HG03558 (cell line): Measurements from ENCODE around the gene WEE1.
"Not testable (repeated sequence)": the region's sequence is repeated elsewhere in the genome, so short reads cannot be mapped to it uniquely, and the experiment has no call there.

ENCODE experiments used
- ATAC-seq: cut with Tn5 transposase; IDR thresholded peaks from one replicate; pipeline ENCODE4 v1.9.1; 2021; ENCODE audit warnings: moderate number of reproducible peaks; ENCODE audit not compliant: unreplicated experiment; ENCODE audit errors: extremely low read depth

WEE1 gene

DNA sequence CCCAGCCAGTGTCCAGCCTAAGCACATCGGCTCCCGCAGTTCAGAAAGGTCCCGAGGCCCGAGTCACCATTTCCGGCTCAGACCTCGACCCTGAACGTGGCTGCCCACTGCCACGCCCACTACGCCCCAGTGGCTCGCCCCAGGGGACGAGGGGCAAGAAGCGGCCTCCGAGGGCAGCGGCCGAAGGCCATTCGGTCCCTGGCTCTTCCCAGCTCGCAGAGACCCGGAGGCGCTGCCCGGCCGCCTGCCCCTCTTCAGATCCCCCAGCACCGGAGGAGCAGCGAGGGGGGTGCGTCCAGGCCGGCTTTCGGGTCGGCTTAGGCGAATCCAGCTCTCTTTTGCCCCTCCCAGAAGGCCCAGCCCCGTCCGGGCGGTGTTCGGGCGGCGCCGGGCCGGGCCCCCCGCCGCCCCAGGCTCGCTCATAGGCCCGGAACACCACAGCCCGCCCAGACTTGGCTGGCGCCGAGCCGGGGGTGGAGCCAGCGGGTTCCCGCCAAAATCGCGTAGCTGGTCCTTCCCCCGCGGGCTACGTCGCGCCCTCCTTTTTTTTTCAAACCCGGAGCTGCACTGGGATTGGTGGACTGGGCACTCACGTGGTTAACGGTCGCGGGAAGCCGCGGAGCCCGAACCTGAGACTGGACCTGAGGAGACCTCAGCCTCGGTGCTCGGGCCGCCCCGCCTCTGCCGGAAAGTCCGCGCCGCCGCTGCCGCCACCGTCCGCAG is at the start of gene WEE1:
WEE1 (plus strand) TSS at position 619 of the 723 bp plus-strand sequence. CDS start 264 bp downstream, outside the sequence.
- ATAC-seq, result peak; percentile 66

DNA sequence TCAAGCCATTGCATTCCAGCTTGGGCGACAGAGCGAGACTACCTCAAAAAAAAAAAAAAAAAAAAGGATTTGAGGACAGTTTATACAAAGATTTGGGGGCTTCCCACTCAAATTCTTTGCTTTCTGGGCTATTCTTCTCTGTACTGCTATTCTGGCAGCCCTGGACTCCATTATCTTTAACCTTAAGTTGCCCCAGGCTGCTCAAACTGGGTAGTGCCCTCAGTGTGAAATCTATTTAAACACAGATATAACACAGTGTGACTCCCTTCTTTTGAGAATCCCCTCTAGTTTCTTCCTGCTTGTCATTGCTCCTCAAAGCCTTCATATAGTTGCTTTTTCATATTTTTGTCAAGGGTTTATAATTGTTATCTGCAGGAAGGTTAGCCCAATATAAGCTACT is 49.5 kb upstream of the WEE1 start:
- ATAC-seq, result no peak

DNA sequence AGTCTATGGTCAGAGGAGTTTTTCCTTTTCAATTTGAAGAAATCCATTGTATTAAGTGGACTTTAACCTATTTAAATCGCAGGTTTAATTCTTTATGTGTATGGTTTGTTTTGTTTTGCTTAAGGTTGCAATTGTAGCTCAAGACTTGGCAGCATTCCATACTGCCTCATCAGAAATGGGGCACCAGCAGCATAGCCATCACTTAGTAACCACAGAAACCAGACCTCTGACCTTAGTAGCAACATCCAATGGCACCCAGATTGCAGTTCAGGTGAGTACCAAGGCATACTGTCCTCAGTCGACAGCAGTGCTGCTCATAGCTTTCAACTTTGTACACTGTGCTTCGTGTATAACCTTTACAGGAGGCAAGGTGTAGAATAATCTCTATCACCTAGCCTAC is 48.4 kb upstream of the WEE1 start:
- no peak for ATAC-seq

DNA sequence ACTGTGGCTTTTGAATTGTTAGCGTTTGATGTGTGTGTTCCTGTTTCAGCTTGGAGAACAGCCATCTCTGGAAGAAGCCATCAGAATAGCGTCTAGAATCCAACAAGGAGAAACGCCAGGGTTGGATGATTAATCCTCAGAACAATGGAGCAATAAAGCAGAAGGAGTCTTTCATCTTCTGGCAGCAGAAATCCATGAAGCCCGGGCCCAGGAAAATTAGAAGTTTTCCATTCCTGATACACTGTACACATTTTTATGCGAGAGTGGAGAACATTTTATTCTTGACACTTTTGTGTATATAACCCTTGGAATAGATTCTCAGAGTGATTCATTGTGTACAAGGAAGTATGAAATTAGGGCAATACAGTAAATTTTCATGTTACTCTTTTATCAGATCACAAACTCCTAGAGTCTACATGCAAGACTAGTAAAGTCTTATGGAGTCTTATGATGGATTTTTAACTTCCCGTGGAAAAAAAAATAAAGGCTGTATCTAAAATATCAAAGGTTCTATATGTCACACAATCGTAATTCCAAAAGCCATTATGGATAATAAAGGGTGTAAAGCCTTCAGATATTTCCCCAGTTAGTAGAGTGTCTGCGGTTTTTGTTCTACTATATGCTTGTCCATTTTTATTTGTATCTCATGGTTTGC is 45.9 kb upstream of the WEE1 start:
- ATAC-seq, result no peak

DNA sequence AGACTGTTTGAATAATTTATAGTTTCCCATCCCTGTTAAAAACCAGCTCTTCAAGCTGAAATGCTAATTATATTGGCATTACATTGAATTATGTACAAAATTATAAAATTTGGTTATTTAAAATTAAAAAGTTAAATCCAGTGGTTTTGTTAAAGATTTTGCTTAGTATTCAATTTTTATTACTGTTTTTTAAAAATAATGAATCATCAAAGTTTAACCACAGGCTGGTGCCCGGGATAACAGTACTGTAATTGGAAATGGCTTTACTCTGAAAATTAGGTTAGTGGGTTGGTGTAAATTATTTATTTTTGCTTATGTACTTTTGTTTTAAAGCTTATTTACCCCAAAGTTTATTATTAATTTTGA is 45.4 kb upstream of the WEE1 start:
- ATAC-seq, result no peak

DNA sequence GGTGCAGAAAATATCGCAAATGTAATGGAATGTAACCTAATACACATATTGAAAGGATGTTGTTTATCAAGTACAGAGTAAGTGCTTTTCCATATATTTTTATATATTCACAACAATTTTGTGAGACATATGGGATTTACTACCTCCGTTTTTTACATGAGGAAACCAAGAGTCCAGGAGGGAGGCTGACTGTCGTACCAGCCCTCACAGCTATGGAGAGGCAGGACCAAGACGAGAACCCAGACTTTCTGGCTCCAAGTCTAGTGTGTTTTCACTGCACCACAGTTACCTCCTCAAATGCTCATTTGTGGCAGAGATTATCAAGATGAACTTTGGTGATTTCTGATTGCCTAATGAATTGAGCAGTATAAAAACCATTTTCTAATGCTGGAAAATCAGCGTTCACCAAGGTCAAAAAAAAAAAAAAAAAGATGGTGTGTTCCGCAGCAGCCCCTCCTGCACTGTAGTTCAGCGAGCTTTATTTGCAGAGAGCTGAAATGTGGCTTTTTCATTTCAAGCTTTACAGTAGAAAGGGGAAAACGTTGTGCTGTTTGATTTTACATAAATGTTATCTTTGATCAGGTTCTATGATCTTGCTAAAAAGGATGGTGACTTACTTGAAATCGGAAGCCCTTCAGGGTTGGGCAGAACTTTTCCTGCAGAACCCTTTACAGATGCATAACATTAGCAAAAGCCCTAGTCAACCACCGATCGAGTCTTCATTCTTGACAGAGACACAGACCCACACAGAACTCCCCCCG is 44.7 kb upstream of the WEE1 start:
- ATAC-seq, result no peak

DNA sequence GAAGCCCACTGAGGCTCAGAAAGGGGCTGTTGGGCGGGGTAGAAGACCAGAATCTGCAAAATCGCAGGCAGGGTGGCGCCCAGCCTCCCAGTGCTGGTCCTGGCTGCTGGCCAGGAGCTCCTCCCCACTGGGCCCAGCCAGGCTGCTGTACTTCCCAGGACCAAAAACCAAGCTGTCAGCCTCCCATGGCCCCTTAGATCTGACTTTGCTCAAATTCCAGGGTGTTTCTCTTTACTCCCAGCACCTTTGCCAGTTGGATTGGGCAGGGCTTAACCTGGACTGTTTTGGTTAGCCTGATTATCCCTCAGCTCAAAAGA is 44.2 kb upstream of the WEE1 start:
- ATAC-seq, result no peak

DNA sequence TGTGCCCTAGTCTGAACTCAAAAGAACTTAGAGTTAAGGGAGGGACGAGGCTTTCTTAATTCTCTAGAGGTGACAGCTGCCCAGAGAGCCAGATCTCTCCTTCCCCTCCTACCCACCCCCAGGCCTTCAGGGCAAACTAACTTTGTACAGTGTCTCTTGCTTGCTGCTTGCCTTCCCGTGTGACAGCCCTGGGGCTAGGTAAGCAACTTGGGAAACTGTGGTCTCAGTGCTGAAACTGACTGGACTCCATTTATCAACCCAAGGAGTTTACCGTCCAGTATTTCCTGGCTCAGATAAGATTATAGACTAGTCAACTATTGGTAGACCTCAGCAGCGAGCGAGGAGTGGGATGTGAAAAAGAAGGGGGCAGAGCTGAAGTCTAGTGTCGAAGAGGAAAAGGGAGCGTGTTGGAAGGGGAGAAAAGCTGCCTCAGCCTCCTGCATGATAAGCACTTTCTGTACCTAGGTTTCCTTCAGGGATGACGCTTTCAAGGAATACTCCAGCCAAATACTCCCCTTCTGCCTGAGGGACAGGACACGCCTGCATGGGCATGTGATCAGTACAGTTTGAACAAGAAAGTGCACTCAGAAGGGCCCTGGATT is 43.3 kb upstream of the WEE1 start:
- ATAC-seq, result no peak

DNA sequence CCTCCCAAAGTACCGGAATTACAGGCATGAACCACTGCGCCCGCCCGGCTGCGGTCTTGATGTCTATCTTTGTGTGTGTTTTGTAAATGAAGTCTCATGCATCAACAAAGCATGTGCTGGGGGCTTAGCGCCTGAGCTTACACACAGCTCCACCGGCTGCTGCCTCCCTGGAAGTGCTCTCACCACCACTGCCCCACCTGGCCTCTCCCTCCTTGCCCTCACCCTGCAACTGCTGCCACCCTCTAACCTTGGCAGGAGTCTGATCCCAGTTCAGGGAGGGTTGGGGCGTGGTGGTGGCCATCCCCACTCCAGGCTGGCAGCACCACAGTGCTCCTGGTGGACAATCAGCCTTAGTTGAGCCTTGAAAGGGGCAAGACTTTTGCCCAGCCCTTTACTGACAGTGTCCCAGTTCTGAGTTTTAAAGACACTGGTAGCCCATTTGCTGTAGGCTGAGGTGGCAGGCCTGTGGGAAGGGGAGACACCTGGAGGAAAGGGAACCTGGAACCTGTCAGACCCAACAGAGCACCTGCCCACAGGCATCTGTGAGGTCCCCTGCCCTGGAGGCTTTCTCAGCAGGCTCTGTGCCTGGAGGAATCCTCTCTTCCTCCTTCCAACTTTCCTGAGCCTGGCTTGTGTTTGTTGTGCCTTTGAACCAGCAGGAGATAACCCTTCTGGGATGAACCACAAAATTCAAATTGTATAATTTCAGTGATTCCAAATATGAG is 42.4 kb upstream of the WEE1 start:
- no peak for ATAC-seq

DNA sequence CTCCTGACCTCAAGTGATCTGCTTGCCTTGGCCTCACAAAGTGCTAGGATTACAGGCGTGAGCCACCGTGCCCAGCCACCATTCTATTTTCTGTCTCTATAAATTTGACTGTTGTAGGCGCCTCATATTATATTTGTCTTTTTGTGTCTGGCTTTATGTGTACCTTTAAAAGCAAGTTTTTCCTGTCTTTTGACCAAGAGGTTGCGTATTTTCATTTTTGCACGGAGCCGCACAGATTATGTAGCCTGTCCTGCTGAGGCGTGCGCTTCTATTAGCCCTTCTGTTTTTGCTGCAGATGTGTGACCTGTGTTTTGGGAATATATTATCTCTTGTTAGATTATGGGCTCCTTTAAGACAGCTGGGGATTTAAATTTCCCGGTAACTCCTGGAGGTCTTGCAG is 40.4 kb upstream of the WEE1 start:
- no peak for ATAC-seq

DNA sequence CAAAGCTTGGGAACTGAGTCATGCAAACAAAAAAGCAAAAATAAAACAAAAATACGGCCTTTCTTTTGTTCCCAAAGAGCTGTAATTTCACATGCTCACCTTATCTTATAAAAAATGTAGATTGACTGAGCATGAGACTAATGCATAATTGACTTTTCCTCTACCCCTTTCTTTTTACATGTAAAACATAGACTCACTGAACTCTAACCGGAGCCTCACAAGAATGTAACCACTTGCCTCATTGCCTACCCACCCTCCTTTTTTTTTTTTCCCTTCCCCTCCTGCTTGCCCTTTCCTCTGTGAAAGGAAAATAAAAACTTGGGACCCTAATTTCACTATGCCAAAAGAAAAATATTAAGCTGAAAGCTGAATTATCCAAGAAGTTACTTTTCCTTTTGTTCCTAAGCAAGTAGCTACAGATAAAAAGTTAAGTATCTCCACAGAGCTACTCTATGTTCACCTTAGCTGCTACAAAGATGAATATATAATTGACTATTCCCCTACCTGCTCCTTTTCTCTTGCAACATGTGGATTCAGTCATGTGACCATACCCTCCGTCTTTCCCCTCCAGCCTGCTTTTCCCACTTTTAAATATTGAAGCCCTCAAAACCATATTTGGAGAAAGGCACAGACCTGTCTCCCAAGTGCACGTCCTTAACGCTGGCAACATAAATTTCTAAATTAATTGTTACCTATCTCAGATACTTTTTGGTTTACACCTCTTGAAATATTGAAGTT is 39.6 kb upstream of the WEE1 start:
- no peak for ATAC-seq

DNA sequence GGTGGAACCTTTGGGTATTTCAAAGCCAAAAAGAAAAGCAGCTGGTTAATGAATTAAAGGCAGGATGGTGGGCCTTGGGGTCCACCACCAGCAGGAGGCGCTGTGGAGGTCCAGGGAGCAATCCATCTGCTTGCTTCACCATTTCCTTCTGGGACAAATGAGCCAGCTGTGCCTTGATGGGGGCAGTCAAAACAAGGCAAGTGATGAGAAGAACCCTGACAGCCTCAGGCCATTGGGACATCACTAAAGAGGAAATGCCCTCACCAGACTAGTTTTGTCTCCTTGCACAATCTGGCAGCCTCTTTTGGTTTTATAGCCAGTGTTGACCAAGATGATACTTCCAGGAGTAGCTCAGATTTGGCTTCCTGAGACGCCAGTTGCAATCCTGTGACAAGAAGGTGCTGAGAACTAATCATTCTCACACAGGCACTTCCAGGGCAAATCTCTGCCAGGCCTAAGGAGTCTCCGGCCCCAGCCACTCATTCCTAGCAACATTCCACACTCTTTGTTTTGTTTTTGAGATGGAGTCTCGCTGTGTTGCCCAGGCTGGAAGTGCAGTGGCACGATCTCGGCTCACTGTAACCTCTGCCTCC is 38.2 kb upstream of the WEE1 start:
- no peak for ATAC-seq

DNA sequence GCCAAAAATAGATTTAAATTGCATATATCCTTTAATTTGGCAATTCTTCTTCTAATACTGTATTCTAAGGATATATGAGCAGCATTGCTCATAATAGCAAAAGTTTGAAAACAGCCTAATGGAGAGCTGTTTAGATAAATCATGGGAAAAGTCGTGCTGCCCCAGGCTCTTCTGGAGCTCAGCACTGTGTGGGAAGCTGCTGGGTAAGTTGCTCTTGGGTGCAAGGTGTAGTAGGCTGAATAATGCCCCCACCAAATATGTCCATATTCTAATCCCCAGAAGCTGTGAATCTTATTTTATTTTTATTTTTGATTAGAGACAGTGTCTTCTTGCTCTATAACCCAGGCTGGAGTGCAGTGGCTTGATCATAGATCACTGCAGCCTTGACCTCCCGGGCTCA is 34.9 kb upstream of the WEE1 start:
- ATAC-seq, result no peak

DNA sequence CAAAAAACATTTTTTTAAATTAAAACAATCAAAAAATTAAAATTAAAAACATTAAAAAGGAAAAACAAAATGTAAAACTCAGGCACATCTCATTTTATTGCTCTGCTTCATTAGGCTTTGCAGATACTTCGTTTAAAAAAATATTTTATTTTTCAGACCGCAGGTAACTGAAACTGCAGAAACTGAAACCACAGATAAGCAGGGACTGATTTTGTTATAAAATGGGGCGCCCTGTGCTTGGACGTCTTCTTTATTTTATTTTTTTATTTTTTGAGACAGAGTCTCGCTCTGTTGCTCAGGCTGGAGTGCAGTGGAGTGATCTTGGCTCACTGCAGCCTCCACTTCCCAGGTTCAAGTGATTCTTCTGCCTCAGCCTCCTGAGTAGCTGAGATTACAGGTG is 24.3 kb upstream of the WEE1 start:
- ATAC-seq, result not testable (repeated sequence)

DNA sequence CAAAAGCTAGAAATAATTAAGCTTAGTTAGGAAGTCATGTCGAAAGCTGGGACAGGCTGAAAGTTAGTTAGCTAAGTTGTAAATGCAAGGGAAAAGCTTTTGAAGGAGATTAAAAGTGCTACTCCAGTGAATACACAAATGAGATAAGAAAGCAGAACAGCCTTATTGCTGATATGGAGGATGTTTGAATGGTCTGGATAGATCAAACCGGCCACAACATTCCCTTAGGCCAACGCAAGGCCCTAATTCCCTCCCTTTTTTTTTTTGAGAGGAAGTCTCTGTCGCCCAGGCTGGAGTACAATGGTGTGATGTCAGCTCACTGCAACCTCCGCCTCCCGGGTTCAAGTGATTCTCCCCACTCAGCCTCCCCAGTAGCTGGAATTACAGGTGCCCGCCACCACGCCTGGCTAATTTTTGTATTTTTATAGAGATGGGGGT is 23.3 kb upstream of the WEE1 start:
- ATAC-seq, result no peak

DNA sequence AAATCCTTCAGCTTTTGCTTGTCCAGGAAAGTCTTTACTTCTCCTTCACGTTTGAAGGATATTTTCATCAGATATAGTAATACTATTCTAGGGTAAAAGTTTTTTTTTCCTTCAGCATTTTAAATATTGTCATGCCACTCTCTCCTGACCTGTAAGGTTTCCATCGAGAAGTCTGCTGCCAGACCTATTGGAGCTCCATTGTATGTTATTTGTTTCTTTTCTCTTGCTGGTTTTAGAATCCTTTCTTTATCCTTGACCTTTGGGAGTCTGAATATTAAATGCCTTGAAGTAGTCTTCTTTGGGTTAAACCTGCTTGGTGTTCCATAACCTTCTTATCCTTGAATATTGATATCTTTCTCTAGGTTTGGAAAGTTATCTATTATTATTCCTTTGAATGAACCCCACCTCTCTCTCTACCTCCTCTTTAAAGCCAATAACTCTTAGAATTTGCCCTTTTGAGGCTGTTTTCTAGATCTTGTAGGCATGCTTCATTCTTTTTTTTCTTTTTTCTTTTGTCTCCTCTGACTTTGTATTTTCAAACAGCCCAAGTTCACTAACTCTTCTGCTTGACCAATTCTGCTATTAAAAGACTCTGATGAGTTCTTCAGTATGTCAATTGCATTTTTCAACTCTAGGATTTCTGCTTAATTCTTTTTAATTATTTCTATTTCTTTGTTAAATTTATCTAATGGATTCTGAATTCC is 12.0 kb upstream of the WEE1 start:
- ATAC-seq, result no peak

DNA sequence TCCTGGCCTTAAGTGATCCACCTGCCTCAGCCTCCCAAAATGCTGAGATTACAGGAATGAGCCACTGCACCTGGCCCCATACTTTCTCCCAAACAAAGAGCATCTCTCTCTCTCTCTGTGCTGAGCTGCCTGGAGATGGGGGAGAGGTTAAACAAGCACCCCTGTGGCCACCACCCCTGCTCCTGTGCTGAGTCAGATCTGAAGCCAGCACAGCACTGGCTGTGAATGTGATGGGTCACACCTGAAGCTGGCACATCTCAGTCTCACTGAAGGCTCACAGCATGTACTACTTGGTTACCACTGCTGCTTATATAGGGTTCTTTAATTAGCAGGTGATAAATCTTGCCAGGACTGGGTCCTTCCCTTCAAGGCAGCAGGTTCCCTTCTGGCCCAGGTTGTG is 10.8 kb upstream of the WEE1 start:
- no peak for ATAC-seq

DNA sequence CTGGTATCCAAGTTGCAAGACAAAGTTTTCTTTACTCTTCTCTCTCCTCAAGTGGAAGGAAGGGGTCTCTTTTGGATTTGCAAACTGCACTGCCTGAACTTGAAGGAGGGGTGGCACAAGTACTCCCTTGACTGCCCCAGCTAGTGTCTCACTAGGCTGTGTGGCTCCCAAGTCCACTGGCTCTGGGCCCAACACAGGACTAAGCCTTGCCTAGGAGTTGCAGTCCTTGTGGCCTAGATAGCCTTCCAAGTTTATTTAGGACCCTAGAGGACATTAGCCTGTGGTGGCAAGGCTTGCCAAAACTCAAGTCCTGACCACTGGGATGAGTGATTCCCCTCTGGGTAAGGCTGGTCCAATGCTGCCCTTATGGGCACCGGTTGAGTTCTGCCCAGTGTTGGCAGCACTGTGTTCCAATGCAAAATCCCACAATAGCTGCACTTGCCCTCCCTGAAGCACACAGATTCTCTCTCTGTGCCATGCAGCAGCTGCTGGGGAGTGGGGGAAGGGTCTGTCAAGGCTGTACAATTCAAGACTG is 10.2 kb upstream of the WEE1 start:
- no peak for ATAC-seq
